GOT3 (cell line): ENCODE measurements around the gene ALDH1B1.

Experiments
- DNase-seq: peaks from one replicate; lab custom pipeline; 2025; ENCODE audit warnings: mixed read lengths; lab: John Stamatoyannopoulos, UW

Gene ALDH1B1

DNA sequence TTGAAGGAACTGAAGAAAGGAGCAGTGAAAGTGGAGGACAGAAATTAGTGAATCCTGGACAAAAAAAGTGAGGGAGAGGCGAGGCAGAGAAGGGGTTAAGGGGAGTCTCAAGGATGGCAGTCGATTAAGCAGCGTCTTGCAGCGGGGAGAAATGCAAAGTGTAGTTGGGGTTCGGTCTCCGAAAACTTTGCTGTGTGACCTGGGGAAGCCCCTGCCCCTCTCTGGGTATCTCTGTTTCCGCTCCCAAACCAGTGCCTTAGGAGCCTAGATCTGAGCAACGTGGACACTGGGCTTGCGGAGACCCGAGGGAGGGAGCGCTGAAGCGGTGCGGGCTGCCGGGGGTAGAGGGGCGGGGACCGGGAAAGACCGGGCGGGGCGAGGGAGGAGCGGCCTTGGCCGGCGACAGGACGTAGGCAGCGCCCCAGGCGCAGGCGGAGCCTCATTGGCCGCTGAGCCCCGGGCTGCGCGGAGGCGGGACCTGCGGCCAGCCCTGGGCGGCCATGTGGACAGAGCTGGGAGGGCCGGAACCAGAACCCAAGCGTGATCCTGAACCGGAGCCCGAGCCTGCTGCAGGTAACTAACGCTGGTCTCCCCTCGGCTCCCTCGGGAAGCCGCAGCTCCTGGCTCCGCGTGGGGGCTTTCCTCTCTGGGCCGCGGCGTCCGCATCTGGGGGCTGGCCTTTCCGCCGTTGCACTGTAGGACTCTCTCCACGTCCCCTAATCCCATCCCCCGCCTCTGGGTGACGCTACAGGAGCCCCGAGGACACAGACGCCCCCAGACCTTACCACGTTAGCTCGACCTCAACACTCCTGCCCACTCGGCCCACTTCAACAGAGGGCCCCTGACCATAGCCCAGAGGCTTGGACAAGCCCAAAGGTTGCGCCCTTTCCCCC lies at the start of gene ALDH1B1:
ALDH1B1 (plus strand) TSS at position 468 of the 893 bp plus-strand sequence. CDS start 3,047 bp downstream, outside the sequence.
- peak; percentile 12 for DNase-seq

DNA sequence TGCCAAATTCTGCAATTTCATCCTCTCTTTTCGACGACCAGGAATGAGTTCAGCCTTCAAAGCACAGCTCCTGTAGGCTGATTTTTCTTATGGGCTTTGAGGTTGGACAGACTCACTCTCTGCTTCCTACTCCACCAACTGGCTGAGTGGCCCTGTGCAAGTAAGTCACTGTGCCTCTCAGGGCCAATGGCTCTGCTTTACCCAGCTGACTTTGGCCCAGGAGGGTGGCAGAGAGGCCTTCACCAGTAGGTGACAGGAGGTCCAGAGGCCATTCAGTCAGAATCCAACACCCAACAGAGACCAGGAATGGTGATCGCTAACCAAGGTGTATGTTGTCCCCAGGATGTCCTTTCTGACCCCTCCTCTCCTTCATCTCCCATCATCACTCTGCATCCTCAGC lies 49.5 kb upstream of the ALDH1B1 start:
- DNase-seq: no peak

DNA sequence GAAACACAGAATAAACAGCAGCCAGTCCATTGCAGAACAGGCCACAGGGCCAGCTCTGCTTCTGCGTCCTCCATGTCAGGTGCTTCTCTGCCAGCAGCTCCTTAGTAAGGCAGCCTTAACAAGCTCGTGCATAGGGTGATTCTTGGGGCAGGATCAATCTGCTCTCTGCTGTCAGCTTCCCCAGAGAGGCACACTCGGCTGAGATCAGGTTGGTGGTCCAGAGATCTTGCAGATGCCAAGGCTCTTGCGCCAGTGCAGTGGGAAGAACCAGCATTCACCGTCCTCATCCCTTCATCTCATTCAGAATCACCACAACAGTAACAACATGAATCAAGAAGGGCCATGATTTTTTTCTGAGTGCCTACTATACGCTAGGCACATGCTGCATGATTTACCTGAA lies 49.0 kb upstream of the ALDH1B1 start:
- no peak for DNase-seq

DNA sequence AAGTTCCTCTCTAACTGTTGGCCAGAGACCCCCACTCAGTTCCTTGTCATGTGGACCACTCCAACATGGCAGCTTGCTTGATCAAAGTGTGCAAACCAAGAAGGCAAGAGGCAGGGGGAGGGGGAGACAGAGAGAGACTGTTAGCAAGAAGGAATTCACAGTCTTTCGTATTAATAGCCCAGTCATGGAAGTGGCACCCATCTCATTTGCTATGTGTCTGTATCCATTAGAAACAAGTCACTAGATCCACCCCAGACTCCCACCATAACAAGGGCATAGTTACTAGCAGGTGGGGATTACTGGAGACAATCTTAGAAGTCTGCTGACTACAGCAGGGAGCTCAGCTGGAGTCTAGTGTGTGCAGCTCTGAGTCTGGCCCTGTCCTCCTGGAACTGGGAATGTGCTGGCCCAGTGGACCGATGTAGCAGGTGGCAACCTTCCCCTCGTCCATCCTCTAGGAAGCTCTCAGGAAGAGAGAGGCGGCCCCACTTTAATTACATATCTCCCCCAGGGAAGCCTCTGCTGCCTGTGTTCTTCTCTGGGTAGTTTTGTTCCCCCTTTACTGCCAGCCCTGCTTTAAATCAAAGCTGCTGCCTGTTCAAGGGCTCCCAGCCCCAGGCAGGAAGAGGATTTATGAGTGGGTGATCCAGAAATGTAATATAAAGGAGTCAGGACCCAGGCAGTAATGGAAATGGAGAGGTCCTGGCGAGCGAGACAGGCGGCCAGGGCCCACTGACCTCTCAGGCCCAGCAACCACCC lies 47.8 kb upstream of the ALDH1B1 start:
- DNase-seq: no peak

DNA sequence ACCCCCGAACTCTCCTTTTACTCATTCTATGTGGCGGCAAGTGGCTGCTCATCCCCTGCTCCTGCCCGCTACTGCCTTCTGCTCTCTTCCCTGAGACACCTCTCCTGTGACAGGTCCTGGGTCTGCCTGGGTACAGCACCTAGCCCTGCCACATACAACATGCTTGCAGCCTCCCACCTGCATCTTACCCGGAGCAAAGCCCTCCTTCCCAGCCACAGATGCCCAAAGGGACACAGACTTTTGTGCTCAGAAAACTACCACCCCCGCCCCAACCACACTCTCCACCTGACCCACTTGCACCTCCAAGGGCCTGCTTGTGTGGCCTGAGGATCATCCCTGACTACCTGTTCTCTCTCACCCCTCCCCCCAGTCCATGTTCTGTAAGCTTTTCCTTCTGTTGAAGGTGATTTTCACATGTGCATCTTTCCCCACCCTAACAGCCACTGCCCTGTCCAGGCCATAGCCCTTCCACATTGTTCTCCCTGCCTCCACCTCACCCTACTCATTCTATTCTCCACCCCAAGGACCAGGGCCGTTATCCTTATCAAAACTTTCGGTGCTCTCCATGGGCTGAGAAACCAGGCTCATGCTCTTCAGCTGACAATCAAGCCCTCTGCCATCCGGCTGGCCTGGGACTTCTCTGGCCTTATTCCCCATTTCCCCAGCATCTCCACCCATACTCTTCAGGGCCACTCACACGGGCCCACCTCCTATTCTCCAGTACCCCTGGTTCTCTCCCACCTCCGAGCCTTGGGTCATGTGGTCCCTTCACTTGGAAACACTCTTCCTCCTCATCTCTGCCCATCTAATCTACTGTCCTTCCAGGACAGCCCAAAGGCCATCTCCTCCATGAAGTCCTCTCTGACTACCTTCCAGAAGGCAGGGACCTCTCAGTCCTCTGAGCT lies 46.4 kb upstream of the ALDH1B1 start:
- no peak for DNase-seq

DNA sequence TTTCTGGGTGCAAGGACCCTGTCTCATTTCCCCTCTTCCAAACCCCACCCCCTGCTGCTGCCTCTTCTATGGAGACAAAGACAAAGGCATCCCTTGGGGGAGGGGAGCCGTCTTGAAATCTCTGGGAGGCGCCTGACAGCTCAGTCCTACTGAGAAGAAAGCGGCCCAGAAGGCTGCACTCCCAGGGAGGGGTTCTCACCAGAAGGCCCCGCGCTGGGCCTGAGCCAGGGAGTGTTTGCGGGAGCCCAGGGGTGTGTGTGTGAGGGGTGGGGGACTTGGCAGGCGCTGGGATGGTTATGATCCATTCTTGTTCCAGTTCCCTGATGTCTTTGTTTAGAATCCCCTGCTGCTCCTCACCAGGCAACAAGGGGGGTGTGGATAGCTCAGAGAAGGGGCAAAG lies 45.7 kb upstream of the ALDH1B1 start:
- no peak for DNase-seq

DNA sequence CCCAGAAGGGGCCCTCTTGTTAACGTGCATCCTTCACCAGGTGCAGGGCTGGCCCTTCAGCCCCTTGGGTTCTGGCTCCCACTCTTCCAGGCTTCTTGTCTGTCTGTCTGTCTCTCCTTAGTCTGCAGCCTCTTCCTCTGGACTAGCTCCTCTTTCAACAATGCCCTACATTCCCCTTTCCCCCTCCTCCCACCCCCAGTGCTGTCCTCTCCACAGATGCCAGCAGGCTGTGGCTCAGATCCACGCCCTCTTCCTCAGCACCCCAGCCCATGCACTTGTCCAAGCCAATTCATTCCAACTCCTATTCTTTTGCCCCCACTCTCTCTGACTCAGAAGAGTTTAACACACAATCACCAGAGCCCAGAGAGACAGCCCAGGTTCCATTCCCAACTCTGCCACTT lies 45.2 kb upstream of the ALDH1B1 start:
- DNase-seq: no peak

DNA sequence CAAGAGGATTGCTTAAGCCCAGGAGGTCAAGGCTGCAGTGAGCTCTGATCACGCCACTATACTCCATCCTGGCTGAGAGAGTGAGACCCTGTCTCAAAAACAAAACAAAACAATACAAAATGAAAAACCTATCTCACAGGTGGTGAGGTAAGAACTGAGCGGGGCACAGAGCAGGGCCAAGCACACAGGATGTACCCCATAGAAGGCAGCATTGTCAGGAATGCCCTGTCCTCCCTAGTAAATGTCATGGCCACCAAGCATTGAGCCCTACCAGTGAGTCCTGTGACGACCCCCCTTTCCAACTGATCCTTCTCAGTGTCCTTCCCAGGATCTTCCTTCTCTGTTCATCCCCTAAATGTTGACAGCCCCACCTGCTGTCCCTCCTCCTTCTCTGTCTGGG lies 44.6 kb upstream of the ALDH1B1 start:
- DNase-seq: no peak

DNA sequence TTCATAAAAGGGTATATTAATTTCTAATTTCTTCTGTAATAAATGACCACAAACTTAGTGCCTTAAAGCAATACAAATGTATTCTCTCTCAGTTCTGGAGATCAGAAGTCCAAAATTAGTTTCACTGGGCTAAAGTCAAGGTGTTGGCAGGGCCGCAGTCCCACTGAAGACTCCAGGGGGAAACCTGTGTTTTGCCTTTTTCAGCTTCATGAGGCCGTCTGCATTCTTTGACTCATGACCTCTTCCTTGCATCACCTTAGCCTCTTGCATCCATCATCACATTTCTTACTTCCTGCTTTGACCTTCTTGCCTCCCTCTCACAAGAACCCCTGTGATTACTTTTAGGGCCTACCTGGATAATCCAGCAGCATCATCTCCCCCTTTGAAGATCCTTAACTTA lies 42.0 kb upstream of the ALDH1B1 start:
- no peak for DNase-seq

DNA sequence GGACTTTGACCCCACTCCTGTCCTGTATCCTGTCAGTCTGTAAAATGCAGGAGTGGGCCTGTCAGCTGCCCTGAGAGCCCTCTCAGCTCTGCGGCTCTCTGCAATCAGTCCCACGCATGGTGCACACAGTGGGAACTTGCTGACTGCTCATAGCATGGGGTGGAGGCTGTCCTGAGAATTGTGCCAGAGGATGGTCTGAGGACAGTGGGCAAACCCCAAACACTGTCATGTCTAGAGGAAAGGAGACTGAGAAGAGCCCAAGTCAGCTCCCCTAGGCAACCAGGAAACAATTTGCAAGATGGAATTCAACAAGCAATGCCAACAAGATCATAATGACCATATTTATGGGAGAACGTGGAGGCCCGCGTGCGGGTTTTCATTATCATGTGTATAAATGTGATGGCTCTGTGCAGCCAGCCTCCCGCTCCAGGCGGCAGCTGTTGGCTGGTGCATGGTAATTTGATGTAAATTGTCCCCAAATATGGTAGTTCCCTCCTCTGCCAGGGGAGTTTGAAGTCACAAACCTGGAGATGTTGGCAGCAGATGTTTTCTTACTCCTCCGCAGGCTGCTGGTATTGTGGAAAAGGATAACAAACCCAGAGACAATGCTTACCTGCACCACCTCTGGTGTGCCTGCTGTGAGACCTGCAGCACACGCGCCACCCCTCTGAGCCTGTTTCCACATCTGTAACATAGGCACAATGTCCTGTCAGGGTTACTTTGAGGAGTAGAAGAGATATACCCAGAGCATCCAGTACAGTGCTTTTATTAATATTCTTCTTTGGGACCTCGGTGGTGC lies 39.8 kb upstream of the ALDH1B1 start:
- DNase-seq: no peak

DNA sequence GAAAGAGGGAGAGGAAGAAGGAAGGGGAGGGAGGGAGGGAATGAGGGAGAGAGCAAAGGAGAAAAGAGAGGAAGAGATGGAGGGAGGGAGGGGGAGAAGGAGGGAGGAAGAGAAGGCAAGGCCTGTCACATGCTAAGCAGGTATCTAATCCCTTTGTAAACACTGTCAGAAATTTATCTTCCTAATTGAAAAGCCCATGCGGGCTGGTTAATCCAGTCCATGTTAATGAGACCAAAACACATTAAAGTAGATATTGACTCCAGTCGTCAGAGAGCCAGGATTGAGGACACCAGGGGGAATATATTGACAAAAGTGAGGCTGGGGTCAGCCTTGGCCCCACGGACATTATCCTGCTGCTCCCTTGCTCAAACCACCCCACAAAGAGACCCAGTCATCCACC lies 37.4 kb upstream of the ALDH1B1 start:
- DNase-seq: no peak

DNA sequence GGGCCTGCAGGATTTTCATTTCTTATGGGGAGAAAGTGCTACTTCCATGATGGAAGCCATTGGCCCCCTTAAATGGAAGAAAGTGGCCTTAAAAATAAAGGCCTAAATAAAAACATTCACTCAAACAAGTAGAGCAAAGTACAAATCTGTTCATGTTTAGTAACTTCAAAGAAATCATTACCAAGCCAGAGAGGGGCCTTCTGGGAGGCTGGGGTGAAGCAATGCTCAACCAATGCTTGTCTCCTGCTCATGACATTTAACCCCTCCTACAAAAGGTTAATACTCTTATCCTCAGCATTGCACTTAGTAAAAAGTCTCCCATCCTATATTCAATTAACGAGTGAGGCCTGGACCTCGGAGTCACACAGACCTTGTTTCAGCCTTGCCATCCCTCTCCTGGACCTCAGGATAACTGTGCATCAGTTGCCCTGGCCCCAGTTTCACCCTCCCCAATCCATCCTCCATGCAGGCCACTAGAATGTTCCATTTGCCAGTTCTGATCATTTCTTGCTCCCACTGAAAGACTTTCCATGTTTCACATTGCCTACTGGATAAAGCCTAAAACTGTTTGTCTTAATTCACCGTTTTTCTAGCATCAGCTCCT lies 36.9 kb upstream of the ALDH1B1 start:
- no peak for DNase-seq

DNA sequence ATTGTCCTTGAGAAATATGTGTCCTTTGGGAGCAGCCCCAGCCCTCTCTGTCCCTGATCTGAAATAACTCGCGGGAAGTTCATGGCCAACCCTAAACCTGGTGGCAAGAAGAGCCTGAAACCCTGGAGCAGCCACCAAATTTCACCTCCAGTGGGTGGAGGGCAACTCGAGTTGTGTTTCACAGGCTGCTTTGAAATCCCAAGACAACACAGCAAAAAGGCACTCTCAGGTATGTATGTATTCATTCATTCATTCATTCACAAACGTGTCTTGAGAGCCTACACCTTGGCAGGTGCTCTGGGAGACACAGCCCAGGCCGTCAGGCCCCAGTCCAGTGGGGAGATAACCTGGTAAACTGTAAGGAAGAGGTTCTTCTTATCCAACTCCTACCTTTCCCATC lies 35.7 kb upstream of the ALDH1B1 start:
- no peak for DNase-seq

DNA sequence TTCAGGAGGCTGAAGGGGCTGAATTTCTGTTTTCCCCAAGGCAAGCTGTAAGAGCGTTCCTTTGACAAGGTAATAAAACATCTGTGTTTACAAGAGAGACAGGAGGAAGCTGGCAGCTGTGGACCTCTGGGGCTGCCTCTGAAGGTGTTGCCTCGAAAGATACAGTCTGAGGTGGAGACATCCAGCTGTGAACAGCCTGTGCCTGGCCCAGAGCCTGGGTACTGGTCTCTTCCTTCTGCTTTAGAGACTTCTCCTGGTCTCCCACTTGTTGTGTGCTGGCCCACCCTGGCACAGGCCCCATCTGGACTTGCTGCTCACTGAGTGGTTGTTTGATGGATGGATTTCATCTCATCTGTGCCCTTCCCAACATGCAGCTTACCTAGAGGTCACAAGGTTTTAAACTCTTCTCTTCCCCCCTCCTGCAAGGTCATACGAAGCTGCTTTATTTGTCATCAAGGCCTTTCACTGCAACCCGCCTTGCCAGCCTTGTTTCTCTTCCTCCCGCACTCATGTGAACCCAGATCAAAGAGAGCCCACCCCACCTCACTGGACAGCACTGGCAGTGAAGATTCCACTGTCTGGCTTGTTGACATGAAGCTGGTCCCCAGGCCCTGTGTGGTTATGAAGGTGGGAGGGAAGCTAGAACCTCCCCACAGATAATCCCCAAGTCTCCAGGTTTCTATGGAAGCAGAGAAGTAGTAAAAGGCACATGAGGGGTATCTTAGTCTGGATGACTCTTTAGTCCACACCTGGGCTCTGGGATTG lies 35.0 kb upstream of the ALDH1B1 start:
- DNase-seq: no peak

DNA sequence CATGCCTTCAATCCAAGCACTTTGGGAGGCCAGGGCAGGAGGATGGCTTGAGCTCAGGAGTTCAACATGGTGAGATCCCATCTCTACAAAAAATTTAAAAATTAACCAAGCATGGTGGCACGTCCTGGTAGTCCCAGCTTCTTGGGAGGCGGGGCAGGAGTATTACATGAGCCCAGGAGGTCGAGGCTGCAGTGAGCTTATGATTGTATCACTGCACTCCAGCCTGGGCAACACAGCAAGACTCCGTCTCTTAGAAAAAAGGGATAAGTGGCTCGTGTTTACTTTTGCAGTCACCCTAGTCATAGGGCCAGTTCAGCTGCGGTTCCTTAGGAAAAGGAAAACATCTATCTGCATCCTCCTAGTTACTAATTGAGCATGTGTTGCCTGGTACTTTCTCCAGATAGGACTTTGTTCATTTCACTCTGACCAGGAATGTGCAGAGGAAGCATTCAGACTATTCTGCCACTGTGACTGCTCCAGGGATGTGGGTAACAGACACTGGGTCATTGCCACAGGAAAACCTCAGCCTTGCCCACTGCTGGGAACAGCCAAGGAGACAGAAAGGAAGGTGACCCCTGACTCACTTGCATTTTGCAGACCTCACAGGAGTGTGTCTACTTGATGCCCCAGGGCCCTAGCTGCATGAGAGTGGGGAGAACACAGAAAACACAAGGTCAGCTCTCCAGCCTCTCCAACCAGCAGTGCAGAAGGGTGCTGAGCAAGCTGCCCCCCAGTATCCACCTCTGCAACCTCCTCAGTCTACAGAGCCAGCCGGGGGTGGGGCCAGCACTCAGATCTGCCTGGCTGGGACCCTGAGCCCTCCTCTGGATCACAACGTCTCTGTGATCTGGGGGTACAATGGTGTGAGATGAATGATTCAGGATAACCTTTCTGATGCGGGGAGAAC lies 33.9 kb upstream of the ALDH1B1 start:
- no peak for DNase-seq

DNA sequence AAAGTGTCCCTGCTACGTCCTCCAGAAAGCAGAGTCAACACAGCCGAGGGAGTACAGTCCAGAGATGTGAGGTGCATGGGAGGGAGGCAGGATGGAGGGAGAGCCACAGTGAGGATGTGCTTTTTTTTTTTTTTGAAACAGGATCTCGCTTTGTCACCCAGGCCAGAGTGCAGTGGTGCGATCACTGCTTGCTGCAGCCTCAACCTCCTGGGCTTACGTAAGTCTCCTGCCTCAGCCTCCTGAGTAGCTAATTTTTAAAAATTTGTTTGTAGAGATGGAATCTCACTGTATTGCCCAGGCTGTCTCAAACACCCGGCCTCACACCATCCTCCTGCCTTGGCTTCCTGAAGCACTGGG lies 33.2 kb upstream of the ALDH1B1 start:
- DNase-seq: no peak

DNA sequence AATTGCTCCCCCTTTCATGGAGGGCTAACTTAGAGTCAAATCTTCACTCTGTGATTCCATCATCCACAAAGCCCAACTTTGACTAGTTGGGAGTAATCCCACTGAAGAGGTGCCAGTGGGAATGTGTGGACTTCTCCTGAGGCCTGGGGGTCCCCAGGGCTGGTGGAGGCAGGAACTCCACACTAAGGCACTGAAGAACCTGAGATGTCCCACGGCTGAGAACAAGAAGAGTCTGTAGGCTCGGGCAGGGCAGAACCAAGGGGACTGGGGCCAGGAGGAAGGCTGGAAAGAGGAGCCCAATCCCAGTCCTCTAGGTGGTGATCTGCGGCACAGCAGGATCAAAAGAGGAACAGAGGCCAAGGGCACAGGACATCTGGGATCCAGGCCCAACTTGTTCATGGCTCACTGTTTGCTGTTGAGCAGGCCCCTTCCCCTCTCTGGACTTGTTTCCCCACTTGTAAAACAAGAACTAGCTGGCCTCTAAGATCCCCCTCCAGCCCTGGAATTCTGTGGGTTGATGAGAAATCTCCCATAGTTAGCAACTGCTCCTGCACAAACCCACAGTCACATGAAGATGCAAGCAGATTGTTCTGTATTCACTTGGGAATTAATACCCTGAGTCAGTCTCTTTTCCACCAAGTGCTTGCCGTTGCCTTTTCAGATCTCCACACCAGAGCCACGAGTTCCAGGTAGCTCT lies 32.7 kb upstream of the ALDH1B1 start:
- DNase-seq: no peak

DNA sequence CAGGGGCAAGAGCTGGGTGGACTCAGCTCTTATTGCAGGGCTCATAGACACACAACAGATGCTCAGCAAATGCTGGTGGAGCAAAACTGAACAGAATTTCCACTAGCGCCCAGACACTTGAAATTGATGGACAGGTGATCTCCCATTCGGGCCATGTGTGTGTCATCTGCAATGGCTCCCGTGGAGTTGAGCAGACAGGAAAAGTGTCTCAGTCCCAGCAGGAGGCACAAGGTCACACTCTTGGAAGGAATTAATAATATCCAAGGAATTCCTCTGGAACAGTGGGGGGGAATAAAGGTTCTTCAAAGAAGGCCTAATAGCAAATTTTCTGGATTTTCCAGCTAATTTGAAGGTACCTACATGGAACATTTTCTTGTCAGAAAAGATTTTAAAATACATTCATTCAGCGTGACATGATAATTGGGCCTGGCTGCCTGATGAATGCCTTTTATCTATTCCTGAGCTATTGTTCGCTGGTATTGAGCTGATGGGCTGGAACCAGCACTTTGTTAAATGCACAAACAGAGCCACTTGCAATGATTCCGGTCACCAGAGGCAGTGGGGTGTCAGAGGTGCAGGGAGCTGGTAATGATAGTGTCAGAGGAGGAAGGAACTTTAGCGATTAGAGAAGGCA lies 31.5 kb upstream of the ALDH1B1 start:
- DNase-seq: no peak
